H9 (cell line): ENCODE data around the gene SUMO1. TPM values are rescaled to one million over a fixed set of nuclear protein-coding genes. Genes with fewer than 3 reads are reported as not detected.

Source experiments
- DNase-seq: peaks from one replicate; pipeline ENCODE4 v3.0.0-alpha.2; 2017
- H2AFZ ChIP-seq: one replicate; pipeline ENCODE4 v1.6.1; 2013; ENCODE audit warnings: mild to moderate bottlenecking, low read length, control low read depth, moderate library complexity
- H2AK5ac ChIP-seq: 2 replicates; pipeline ENCODE4 v1.6.1; 2013; ENCODE audit warnings: low read length, control low read depth, mixed read lengths; ENCODE audit not compliant: insufficient read length
- H2BK120ac ChIP-seq: one replicate; pipeline ENCODE4 v1.6.1; 2013; ENCODE audit warnings: low read depth, mild to moderate bottlenecking, low read length, control low read depth, inconsistent platforms; ENCODE audit not compliant: poor library complexity, severe bottlenecking
- H2BK12ac ChIP-seq: 2 replicates; pipeline ENCODE4 v1.6.1; 2013; ENCODE audit warnings: low read length, control low read depth, mixed read lengths, low read depth; ENCODE audit not compliant: insufficient read length
- H2BK15ac ChIP-seq: 2 replicates; pipeline ENCODE4 v1.6.1; 2013; ENCODE audit warnings: low read depth, low read length, control low read depth
- H2BK20ac ChIP-seq: one replicate; pipeline ENCODE4 v1.6.1; 2013; ENCODE audit warnings: low read depth, mild to moderate bottlenecking, low read length, control low read depth, inconsistent platforms; ENCODE audit not compliant: poor library complexity, severe bottlenecking
- H2BK5ac ChIP-seq: 2 replicates; pipeline ENCODE4 v1.6.1; 2013; ENCODE audit warnings: low read length, control low read depth, mixed read lengths; ENCODE audit not compliant: insufficient read length
- H3K14ac ChIP-seq: 2 replicates; pipeline ENCODE4 v1.6.1; 2013; ENCODE audit warnings: low read length, control low read depth; ENCODE audit not compliant: insufficient read depth
- H3K18ac ChIP-seq: 2 replicates; pipeline ENCODE4 v1.6.1; 2013; ENCODE audit warnings: low read depth, mild to moderate bottlenecking, mixed read lengths, low read length, control low read depth; ENCODE audit not compliant: insufficient read length
- H3K23ac ChIP-seq: 2 replicates; pipeline ENCODE4 v1.6.1; 2013; ENCODE audit warnings: low read length, control low read depth, mixed read lengths, low read depth; ENCODE audit not compliant: insufficient read length
- H3K23me2 ChIP-seq: 2 replicates; pipeline ENCODE4 v1.6.1; 2013; ENCODE audit warnings: low read depth, mild to moderate bottlenecking, mixed read lengths, low read length, control low read depth; ENCODE audit not compliant: insufficient read length, poor library complexity, severe bottlenecking
- H3K27ac ChIP-seq: 2 replicates; pipeline ENCODE4 v1.5.1; 2013; ENCODE audit warnings: low read length, control low read depth, mixed read lengths, low read depth; ENCODE audit not compliant: insufficient read length
- H3K27me3 ChIP-seq: 2 replicates; pipeline ENCODE4 v1.6.1; 2013; ENCODE audit warnings: low read length, control low read depth, inconsistent platforms; ENCODE audit not compliant: insufficient read depth
- H3K4ac ChIP-seq: 2 replicates; pipeline ENCODE4 v1.6.1; 2013; ENCODE audit warnings: low read depth, mild to moderate bottlenecking, control low read depth, inconsistent platforms, low read length, moderate library complexity
- H3K4me1 ChIP-seq: 2 replicates; pipeline ENCODE4 v1.6.1; 2013; ENCODE audit warnings: low read length, control low read depth, inconsistent platforms; ENCODE audit not compliant: insufficient read depth
- H3K4me2 ChIP-seq: 2 replicates; pipeline ENCODE4 v1.6.1; 2013; ENCODE audit warnings: low read length, control low read depth, mixed read lengths; ENCODE audit not compliant: insufficient read length, insufficient read depth
- H3K56ac ChIP-seq: 2 replicates; pipeline ENCODE4 v1.6.1; 2013; ENCODE audit warnings: low read depth, mild to moderate bottlenecking, mixed read lengths, low read length, control low read depth; ENCODE audit not compliant: insufficient read length
- H3K79me1 ChIP-seq: 2 replicates; pipeline ENCODE4 v1.6.1; 2013; ENCODE audit warnings: low read depth, mild to moderate bottlenecking, moderate library complexity, low read length, control low read depth, inconsistent platforms; ENCODE audit not compliant: insufficient read depth, poor library complexity, severe bottlenecking
- H3K79me2 ChIP-seq: 2 replicates; pipeline ENCODE4 v1.6.1; 2013; ENCODE audit warnings: low read length, control low read depth, inconsistent platforms; ENCODE audit not compliant: insufficient read depth
- H3K9ac ChIP-seq: 2 replicates; pipeline ENCODE4 v1.6.1; 2013; ENCODE audit warnings: low read length, control low read depth, mixed read lengths; ENCODE audit not compliant: insufficient read length; ENCODE audit errors: extremely low read depth
- H3K9me3 ChIP-seq: one replicate; pipeline ENCODE4 v1.6.1; 2013; ENCODE audit warnings: low read depth, low read length, inconsistent platforms; ENCODE audit not compliant: control insufficient read depth
- H3T11ph ChIP-seq: one replicate; pipeline ENCODE4 v1.6.1; 2013; ENCODE audit warnings: mild to moderate bottlenecking, low read length, control low read depth, inconsistent platforms
- H4K20me1 ChIP-seq: one replicate; pipeline ENCODE4 v1.6.1; 2013; ENCODE audit not compliant: control insufficient read depth, insufficient read length, insufficient read depth
- H4K5ac ChIP-seq: 2 replicates; pipeline ENCODE4 v1.6.1; 2013; ENCODE audit warnings: low read depth, mild to moderate bottlenecking, mixed read lengths, low read length, control low read depth; ENCODE audit not compliant: insufficient read length
- H4K8ac ChIP-seq: replicated peaks from 2 replicates; pipeline ENCODE4 v1.6.1; 2013; ENCODE audit warnings: low read length, control low read depth, mixed read lengths, low read depth; ENCODE audit not compliant: insufficient read length
- H4K91ac ChIP-seq: 2 replicates; pipeline ENCODE4 v1.6.1; 2013; ENCODE audit warnings: low read depth, mild to moderate bottlenecking, moderate library complexity, mixed read lengths, low read length, control low read depth; ENCODE audit not compliant: insufficient read length
- H3K27ac Mint-ChIP-seq, 3 experiments: 2 replicates in 2 of 3; 3 replicates in 1 of 3; pipeline ENCODE4 v1.8.0; 2020 to 2021; ENCODE audit warnings: mixed read lengths in 3 of 3, mild to moderate bottlenecking in 1 of 3, moderate library complexity in 1 of 3
- H3K27me3 Mint-ChIP-seq: 2 replicates; pipeline ENCODE4 v1.8.0; 2021; ENCODE audit warnings: low read depth, mild to moderate bottlenecking, moderate library complexity, mixed read lengths
- H3K36me3 Mint-ChIP-seq, 3 experiments: 2 replicates in 2 of 3; 3 replicates in 1 of 3; pipeline ENCODE4 v1.8.0; 2020 to 2021; ENCODE audit warnings: low read depth in 3 of 3, mixed read lengths in 3 of 3; ENCODE audit not compliant: insufficient read depth in 1 of 3
- H3K4me1 Mint-ChIP-seq, 2 experiments: 2 replicates each; pipeline ENCODE4 v1.8.0; 2020; ENCODE audit warnings: mixed read lengths in 2 of 2
- H3K4me3 Mint-ChIP-seq, 2 experiments: 2 replicates in 1 of 2; 3 replicates in 1 of 2; pipeline ENCODE4 v1.8.0; 2020 to 2021; ENCODE audit warnings: mild to moderate bottlenecking in 2 of 2, mixed read lengths in 2 of 2, moderate library complexity in 1 of 2
- H3K9me3 Mint-ChIP-seq, 2 experiments: 2 replicates in 1 of 2; 3 replicates in 1 of 2; pipeline ENCODE4 v1.8.0; 2020; ENCODE audit warnings: mild to moderate bottlenecking in 2 of 2, mixed read lengths in 2 of 2, moderate library complexity in 1 of 2
- WGBS: extraction: QIAGEN DNeasy Blood & Tissue Kit; methylation state at CpG from one replicate; pipeline ENCODE4 v1.1.7; 2013; ENCODE audit warnings: missing lambda C conversion rate, low lambda C conversion rate, mixed read lengths; ENCODE audit not compliant: insufficient read length; ENCODE audit errors: extremely low coverage; 5-methylcytosine and 5-hydroxymethylcytosine counted together
- total RNA-seq: library from RNA; stranded (reverse); gene quantifications from 2 replicates; pipeline ENCODE4 v1.2.1, GENCODE V29; 2021
- TF ChIP-seq, protein P1 (sequence below): fragments of 200-600 bp; sonication (generic); conservative IDR thresholded peaks from 3 replicates; pipeline ENCODE4 v1.8.0; 2021; ENCODE audit warnings: antibody characterized with exemption, mild to moderate bottlenecking

SUMO1 gene
- total RNA-seq, 1 experiment from 2014 or later, result 206 TPM

GRCh38 chr2:202278944-202279343 lies 40.5 kb upstream of the SUMO1 start:
- no peak overlapping the region for H3K4ac ChIP-seq
- DNase-seq, result no peak
- no peak overlapping the region for H3K9ac ChIP-seq
- no peak overlapping the region for H2BK12ac ChIP-seq
- H4K20me1 ChIP-seq, result no peaks in the 10 kb centered on the region
- WGBS, result no CpG with 5 or more reads among the region's 1 CpG
- no peak overlapping the region for H2AFZ ChIP-seq
- peaks cover 17% of the 10 kb centered on the region; the same call in 1 of the 2 replicates for H3K79me2 ChIP-seq
- peaks cover 16% of the 10 kb centered on the region for H3K79me1 ChIP-seq
- H4K91ac ChIP-seq, result no peak overlapping the region
- TF ChIP-seq, protein P1, sequence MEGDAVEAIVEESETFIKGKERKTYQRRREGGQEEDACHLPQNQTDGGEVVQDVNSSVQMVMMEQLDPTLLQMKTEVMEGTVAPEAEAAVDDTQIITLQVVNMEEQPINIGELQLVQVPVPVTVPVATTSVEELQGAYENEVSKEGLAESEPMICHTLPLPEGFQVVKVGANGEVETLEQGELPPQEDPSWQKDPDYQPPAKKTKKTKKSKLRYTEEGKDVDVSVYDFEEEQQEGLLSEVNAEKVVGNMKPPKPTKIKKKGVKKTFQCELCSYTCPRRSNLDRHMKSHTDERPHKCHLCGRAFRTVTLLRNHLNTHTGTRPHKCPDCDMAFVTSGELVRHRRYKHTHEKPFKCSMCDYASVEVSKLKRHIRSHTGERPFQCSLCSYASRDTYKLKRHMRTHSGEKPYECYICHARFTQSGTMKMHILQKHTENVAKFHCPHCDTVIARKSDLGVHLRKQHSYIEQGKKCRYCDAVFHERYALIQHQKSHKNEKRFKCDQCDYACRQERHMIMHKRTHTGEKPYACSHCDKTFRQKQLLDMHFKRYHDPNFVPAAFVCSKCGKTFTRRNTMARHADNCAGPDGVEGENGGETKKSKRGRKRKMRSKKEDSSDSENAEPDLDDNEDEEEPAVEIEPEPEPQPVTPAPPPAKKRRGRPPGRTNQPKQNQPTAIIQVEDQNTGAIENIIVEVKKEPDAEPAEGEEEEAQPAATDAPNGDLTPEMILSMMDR, result peak; percentile 66
- H3K23me2 ChIP-seq, result no peaks in the 10 kb centered on the region
- Mint-ChIP-seq H3K27me3 (no peaks in the 10 kb centered on the region), H3K4me1 (no peaks in the 10 kb centered on the region), H3K36me3 (peaks cover 44 to 80% (median 64%) of the 10 kb centered on the region in 3 experiments; a peak in 6 of 7 replicates), H3K27ac (no peak overlapping the region), H3K4me3 (no peak overlapping the region), H3K9me3 (no peaks in the 10 kb centered on the region)
- no peaks in the 10 kb centered on the region for H3K27me3 ChIP-seq
- no peak overlapping the region for H2BK15ac ChIP-seq
- H2AK5ac ChIP-seq, result no peak overlapping the region
- no peak overlapping the region for H3T11ph ChIP-seq
- no peak overlapping the region for H2BK5ac ChIP-seq
- no peaks in the 10 kb centered on the region for H3K9me3 ChIP-seq
- no peaks in the 10 kb centered on the region for H3K4me1 ChIP-seq
- H2BK20ac ChIP-seq, result no peak overlapping the region
- no peak overlapping the region for H2BK120ac ChIP-seq
- no peak overlapping the region for H3K23ac ChIP-seq
- no peak overlapping the region for H3K27ac ChIP-seq
- no peak overlapping the region for H3K4me2 ChIP-seq
- H3K56ac ChIP-seq, result no peak overlapping the region
- H3K18ac ChIP-seq, result no peak overlapping the region
- H4K5ac ChIP-seq, result no peak overlapping the region
- no peak overlapping the region for H4K8ac ChIP-seq
- no peak overlapping the region for H3K14ac ChIP-seq
